Kasumi-1 (cell line): Measurements from ENCODE around the gene CALCB.
A peak's percentile ranks its signal among the peaks of the same experiment; 100 is the strongest.

Source experiments
- DNase-seq, 2 experiments: peaks; one replicate each; lab custom pipeline; 2025; lab: John Stamatoyannopoulos, UW

CALCB gene

DNA sequence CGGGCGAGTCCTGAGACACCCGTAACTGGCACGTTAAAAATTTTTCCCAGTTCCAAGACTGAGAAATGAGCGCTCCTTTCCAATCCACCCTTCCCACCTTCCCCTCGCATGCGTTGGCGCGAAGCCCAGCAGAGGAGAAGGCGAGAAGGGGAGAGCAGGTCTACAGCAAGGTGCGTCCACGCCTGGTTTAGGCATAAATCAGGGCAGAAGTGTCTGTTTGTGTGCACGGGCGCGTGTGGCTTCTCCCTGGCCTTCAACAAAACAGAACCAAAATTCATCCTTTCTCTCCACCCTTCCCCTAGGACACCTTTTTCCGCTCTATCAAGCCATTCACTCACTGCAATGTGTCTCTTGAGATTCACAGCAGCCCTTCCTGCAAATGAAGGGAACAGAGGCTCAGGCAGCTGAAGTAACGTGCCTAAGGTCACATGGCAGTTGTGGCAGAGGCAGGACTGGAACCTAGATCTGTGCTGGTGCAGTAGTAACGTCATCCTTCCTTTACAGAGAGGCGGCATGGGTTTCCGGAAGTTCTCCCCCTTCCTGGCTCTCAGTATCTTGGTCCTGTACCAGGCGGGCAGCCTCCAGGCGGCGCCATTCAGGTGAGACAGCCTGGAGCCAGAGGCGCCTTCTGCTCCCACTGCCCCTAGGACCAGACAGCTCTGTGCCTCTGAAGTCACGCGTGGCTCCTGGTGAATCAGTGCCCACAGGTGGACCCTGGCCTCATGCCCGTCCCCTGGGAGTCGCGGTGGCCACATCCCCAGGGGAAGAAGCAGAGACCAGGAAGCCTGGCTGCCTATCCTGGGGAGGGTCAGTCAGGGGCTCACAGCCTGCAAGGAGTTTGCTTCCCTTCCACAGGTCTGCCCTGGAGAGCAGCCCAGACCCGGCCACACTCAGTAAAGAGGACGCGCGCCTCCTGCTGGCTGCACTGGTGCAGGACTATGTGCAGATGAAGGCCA is 1.1 kb downstream of the CALCB start:
- peak; percentile 66 to 82 for DNase-seq

DNA sequence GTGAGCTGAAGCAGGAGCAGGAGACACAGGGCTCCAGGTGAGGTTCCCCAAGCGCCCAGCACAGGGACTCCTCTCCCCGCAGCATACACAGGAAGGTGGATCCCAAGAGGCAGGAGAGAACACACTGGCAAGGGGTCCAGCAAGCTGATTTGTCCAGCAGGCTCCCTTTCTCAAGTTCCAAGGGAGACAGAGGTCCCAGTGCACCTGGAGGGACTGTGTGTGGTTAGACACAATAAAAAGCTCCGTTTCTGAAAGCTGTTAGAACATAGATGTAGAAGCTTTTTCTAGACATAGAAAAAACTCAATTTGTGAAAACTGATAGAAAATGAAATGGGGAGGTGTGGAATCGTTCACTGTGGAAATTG is 1.8 kb downstream of the CALCB start:
- no peak for DNase-seq

DNA sequence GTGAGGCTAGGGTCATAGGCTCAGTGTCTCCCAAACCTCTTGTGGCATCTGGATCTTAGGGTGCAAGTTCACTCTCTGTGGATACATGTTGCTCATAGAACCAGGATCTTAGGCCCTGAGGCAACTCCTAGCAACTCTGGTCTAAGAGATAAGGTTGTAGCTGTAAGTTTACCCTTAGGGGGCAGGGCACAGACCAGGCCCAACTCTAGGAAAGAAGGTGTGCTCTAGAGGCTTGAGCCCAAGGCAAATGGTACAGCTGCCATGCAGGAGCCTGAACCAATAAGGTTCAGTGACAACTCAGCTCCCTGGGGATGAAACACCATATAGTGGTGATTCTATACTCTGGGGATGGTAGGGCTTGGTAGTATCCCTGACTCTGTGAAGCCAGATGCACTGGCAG is 17.8 kb downstream of the CALCB start:
- DNase-seq: no peak

GRCh38 chr11:15091625-15092024 is 18.2 kb downstream of the CALCB start:
- DNase-seq: no peak

GRCh38 chr11:15093432-15093831 is 20.0 kb downstream of the CALCB start:
- DNase-seq: peak; percentile 66 to 71

GRCh38 chr11:15095736-15096228 is 22.4 kb downstream of the CALCB start:
- DNase-seq: no peak

DNA sequence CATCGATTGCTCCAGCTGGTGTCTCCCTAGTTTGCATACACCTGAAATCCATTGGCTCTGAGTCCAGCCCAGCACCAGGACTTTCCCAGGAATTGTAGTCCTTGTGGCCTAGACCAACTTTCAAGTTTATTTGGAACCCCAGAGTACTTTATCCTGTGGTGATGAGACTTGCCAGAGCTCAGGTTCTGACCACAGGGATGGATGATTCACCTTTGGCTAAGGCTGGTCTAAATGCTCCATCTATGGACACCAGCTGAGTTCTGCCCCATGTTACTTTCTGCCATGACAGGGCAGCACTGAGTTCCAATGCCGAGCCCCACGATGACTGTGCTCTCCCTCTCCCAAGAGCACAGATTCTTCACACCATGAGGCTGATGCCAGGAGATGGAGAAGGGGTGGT is 24.0 kb downstream of the CALCB start:
- no peak for DNase-seq

DNA sequence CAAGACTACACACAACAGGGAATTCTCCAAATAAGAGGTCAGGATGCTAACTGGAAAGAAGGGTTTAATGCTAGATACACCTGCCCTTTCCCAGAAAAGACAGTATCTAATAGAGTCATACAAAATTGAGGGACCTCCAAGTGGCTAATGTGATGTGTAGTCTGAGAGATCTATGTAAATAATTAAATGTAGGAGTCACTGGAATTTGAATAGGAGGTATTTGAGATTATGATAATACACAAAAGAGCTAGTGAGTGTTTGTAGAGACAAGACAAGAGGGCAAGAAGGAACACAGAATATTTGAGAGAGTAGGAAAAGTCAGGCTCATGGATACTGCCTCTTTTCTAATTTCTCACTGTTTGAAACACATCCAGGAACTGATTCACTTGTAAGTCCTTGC is 25.9 kb downstream of the CALCB start:
- DNase-seq: no peak

GRCh38 chr11:15101072-15101709 is 27.8 kb downstream of the CALCB start:
- DNase-seq: peak; percentile 72 to 79

DNA sequence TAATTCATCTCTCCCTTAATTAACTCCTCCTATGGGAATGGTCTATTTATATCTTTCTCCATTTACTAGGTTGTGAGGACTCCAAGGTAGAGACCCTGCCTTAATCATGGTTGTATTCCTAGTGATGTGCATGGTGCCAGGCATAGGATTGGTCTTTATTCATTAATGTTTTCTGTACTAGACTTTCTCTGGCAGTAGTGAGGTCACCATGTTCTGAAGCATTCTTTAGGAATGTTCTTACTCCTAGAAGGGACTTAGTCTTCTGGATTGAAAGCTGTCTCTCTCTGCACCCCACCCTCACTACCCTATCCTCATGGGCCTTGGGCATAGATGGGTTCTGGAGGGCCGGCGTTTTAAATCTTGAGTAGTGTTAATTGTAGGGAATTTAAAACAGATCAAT is 30.8 kb downstream of the CALCB start:
- no peak for DNase-seq

GRCh38 chr11:15106201-15106965 is 33.0 kb downstream of the CALCB start:
- DNase-seq: no peak

- DNase-seq: peak in 1 of 2 experiments; percentile 2
Observed at GRCh38 chr11:15107730-15108515, 34.5 kb downstream of the CALCB start.

- no peak for DNase-seq
Observed at GRCh38 chr11:15108592-15109130, 35.3 kb downstream of the CALCB start.

- no peak for DNase-seq
Observed at GRCh38 chr11:15109602-15110001, 36.2 kb downstream of the CALCB start.

DNA sequence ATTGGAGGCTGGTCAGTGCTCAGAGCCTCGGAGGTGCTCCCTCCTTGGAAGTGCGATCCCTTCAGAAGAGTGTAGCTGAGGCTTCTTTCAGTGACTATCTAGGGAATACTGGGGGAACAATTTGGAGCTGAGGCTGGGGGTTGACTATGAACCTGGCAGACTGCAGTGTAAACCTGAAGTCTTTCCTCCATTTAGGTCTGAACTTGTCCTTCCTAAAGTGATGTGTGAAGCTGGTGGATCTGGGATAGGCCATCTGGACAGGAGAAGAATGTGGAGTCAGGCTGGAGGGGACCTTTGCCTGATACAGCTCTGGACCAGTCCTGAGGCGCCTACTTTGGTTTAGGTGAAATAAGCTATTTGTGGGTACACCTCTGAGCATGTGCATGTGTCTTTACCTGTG is 37.8 kb downstream of the CALCB start:
- DNase-seq: no peak

- no peak for DNase-seq
Observed at GRCh38 chr11:15112131-15112541, 38.7 kb downstream of the CALCB start.

DNA sequence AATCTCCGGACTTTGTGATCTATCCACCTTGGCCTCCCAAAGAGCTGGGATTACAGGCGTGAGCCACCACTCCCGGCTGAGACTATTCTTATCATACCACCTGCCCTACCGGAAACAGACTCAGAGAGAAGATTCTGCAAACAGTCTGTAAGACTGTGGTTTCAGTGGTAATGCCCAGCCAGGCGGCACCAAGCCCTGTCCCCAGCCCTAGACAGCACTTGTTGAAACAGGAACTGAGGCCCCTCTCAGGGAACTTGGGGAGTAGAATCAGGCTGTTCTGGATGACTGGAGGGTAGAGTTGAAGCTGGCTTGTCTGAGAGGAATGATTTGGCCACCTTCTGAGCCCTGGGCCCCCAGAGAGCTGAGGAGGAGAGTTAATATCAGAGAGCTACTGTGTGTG is 40.0 kb downstream of the CALCB start:
- peak; percentile 90 to 92 for DNase-seq

- peak in 1 of 2 experiments; percentile 6 for DNase-seq
Observed at GRCh38 chr11:15114501-15115475, 41.4 kb downstream of the CALCB start, which contains the start of gene INSC. TSS of gene INSC (plus strand) at chr11:15114923. CDS start at chr11:15149175, 34,252 bp downstream.

DNA sequence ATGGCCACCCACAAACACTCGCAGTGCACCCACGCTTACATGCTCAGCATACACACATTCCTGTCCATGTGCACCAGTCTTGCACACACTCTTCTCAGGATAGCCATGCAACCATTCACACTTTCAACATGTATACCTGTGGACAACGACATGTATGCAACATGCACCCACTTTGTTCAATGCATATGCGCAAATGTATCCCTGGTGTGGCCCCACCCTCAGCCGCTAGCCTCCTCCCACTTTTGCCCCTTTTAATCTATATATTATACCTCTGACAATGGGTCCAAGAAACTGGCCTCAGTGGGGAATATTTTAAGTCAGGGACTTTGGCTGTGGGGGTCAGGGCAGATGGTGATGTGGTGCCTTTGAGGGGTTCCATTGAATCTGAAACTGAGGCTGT is 42.3 kb downstream of the CALCB start:
- no peak for DNase-seq

GRCh38 chr11:15117751-15118150 is 44.4 kb downstream of the CALCB start:
- DNase-seq: no peak
